ENCODE measurements around the gene ZNF93. TPM values are rescaled to one million over a fixed set of nuclear protein-coding genes. Genes with fewer than 3 reads are reported as not detected.

Gene ZNF93
- total and polyA plus RNA-seq, 9 of the 15 experiments (the other 6 are each of a cell fraction or from before 2014, with no cell fraction given) = 11.1 to 26.3 (median 17.1) TPM

DNA sequence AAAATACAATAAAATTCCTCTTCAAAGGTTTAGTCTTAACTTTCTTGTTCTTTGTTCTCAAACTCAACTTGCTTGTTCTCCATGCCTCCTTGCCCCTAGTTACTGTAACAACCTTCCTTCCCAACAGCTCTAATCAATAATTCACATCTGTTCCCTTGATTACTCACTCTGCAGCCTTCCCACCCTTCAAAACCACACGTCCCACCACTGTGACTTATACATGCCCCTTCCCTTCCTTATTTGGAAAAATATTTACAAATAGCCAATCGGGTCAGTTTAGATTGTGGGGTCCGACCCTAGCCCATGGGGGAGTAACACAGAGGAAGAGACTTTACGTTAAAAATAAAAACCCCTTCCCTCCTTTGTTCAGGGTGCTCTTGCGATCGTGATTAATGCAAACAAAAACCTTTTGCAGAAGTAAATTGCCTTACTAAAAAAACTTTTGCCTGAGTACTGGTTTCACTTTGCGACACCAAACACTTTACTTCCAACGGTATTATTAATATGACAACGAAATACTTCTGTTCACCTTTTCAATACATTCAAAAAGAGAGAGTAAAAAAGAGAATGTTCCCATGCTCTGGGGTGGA, 512 bp upstream of the ZNF93 start (continued):
- no peak for TF ChIP-seq ADNP (tag; IDR thresholded peaks at IDR 0.05)
- TF ChIP-seq E2F3 (CRISPR knock-in tag; IDR thresholded peaks at IDR 0.05) = no peak
- TF ChIP-seq, protein P1, sequence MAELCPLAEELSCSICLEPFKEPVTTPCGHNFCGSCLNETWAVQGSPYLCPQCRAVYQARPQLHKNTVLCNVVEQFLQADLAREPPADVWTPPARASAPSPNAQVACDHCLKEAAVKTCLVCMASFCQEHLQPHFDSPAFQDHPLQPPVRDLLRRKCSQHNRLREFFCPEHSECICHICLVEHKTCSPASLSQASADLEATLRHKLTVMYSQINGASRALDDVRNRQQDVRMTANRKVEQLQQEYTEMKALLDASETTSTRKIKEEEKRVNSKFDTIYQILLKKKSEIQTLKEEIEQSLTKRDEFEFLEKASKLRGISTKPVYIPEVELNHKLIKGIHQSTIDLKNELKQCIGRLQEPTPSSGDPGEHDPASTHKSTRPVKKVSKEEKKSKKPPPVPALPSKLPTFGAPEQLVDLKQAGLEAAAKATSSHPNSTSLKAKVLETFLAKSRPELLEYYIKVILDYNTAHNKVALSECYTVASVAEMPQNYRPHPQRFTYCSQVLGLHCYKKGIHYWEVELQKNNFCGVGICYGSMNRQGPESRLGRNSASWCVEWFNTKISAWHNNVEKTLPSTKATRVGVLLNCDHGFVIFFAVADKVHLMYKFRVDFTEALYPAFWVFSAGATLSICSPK (IDR thresholded peaks at IDR 0.05; ENCODE audit: borderline replicate concordance) = no peak
- no peak for TF ChIP-seq ZNF699 (CRISPR knock-in tag; IDR thresholded peaks at IDR 0.05; ENCODE audit: insufficient replicate concordance)
- no peak for TF ChIP-seq ZNF407 (IDR thresholded peaks at IDR 0.05; ENCODE audit: low read depth)
- TF ChIP-seq DACH1 (IDR thresholded peaks at IDR 0.05; ENCODE audit: partially characterized antibody) = no peak
- TF ChIP-seq SRF (CRISPR knock-in tag; IDR thresholded peaks at IDR 0.05) = peak in 1 of 2 experiments; percentile 96; a peak in 3 of 4 replicates
- TF ChIP-seq ZC3H4 (CRISPR knock-in tag; IDR thresholded peaks at IDR 0.05; ENCODE audit: borderline replicate concordance) = no peak
- no peak for TF ChIP-seq LEF1 (IDR thresholded peaks at IDR 0.05)
- no peak; the same call in 1 of the 2 replicates for TF ChIP-seq SP1 (CRISPR knock-in tag; IDR thresholded peaks at IDR 0.05)
- TF ChIP-seq, protein P2, sequence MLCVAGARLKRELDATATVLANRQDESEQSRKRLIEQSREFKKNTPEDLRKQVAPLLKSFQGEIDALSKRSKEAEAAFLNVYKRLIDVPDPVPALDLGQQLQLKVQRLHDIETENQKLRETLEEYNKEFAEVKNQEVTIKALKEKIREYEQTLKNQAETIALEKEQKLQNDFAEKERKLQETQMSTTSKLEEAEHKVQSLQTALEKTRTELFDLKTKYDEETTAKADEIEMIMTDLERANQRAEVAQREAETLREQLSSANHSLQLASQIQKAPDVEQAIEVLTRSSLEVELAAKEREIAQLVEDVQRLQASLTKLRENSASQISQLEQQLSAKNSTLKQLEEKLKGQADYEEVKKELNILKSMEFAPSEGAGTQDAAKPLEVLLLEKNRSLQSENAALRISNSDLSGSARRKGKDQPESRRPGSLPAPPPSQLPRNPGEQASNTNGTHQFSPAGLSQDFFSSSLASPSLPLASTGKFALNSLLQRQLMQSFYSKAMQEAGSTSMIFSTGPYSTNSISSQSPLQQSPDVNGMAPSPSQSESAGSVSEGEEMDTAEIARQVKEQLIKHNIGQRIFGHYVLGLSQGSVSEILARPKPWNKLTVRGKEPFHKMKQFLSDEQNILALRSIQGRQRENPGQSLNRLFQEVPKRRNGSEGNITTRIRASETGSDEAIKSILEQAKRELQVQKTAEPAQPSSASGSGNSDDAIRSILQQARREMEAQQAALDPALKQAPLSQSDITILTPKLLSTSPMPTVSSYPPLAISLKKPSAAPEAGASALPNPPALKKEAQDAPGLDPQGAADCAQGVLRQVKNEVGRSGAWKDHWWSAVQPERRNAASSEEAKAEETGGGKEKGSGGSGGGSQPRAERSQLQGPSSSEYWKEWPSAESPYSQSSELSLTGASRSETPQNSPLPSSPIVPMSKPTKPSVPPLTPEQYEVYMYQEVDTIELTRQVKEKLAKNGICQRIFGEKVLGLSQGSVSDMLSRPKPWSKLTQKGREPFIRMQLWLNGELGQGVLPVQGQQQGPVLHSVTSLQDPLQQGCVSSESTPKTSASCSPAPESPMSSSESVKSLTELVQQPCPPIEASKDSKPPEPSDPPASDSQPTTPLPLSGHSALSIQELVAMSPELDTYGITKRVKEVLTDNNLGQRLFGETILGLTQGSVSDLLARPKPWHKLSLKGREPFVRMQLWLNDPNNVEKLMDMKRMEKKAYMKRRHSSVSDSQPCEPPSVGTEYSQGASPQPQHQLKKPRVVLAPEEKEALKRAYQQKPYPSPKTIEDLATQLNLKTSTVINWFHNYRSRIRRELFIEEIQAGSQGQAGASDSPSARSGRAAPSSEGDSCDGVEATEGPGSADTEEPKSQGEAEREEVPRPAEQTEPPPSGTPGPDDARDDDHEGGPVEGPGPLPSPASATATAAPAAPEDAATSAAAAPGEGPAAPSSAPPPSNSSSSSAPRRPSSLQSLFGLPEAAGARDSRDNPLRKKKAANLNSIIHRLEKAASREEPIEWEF (CRISPR knock-in tag; IDR thresholded peaks at IDR 0.05) = no peak
- TF ChIP-seq ZNF212 (CRISPR knock-in tag; IDR thresholded peaks at IDR 0.05) = no peak
- no peak for TF ChIP-seq SRSF3 (IDR thresholded peaks at IDR 0.05; ENCODE audit: insufficient read depth, low read length)

All from K562 (cell line).